NCI-H510A treated with DMSO at 0.1 percent for 48 hours (cell line): ENCODE measurements around the gene C5orf63.
"Not testable (repeated sequence)": the region's sequence is repeated elsewhere in the genome, so short reads cannot be mapped to it uniquely, and the experiment has no call there.

Experiments used
- DNase-seq: peaks from one replicate; lab custom pipeline; 2025; lab: John Stamatoyannopoulos, UW

C5orf63 gene

DNA sequence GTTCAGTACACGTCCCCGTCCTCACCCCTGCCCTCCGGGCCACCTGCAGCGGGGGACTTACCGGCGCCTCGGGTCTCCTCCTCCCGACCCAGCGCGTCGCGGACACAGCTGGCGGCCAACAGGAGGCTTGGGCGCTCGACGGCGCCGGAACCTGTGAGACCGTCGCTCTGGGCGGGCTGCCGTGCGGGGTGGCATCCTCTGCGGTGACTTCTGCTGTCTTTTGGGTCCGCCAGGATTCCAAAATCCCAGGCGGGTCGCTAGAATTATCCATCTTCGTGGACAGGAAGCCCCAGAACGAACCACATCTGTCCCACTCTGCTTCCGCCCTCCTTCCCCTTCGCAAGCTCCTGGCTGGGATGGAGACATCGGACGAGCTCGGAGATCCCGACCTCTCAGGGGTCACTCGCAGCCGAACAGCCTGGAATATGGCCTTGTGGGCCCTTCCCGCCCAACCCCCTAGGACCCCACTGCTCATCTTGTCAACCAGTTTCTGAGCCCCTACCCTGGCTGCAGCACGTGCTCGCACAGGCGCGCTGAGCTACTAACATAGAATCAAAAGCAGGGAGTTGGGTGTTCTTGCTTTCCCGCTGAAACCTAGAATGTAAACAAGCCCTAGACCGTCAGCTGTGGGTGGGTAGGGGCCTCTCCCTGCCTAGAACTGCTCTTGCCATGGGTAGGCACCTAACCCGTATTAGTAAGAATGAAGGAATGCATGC lies 42.0 kb downstream of the C5orf63 start:
- DNase-seq = peak; percentile 59

DNA sequence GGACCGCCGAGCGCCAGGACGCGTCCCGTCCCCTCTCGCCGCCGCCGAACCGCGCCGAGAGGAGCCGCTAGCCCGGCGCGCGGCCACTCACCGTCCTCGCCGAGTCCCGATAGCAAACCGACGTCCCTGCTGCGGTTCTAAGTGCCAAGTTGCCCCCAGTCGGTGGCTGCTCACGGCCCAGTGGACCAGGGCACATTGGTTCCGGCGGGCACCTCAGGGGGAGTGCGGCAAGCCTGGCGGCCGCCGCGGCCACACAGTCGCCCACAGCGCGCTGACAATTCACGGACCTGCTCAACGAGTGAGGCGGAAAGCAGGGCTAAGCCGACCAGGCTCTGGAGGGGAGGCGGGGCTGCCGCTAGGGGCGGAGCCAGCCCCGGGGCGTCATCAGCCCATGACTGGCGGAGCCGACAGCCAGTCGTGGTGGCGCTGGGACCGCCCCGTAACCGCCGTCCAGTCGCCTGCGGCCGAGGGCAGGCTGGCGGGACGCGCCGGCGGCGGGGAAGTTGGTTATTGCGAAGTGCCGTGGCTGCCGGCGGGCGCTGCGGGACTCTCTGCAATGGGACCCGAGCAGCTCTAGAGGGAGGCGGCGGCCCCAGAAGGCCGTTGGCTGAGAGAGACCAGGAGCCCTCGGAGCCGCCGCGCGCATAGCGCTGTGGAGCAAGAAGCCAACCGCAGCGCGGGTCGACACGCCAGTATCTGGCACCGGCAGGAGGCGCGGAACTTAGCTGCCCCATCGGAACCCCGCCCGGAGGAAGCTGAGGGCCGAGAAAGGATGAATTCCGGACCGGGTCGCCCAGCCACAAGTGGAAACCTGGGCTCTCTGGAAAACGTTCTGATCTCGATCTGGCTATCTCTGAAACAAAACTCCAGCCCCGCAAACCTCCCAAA lies 42.8 kb downstream of the C5orf63 start, which contains the start of gene MARCHF3:
Gene MARCHF3 (minus strand): TSS at position 300 of the 888 bp plus-strand sequence. CDS start 112,387 bp downstream, outside the sequence.
- peak; percentile 73 for DNase-seq

DNA sequence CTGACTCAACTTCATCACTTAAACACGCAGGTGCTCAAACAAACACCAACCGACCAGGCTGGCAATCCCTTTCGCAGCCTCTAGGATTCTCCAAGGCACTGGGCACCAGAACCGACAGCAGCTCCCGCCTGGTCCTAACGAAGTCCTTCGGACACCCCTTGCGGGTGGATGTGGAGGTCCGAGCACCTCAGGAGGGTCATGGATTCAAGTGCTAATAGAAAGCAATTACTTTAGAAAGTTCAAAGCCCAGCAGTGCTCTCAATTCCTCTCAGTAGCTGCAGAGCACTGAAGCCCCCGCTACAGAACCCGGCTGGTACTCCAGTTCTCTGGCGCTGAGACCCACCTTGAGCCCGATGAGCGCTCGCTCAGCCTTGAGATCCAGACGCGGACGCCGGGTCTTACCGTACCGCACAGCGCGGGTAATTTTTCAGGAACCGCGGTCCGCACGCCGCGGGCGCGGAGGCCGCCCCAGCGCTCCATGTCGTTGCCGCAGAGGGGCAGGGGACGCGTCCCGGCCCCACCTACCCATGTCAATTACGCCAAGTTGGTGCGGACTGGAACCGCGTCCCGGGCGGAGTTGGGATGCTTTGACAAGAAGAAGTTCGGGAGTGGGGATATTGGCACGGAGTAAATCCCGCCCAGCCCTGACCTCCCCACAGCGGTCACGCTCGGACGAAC lies 43.6 kb downstream of the C5orf63 start:
- DNase-seq = peak; percentile 36

DNA sequence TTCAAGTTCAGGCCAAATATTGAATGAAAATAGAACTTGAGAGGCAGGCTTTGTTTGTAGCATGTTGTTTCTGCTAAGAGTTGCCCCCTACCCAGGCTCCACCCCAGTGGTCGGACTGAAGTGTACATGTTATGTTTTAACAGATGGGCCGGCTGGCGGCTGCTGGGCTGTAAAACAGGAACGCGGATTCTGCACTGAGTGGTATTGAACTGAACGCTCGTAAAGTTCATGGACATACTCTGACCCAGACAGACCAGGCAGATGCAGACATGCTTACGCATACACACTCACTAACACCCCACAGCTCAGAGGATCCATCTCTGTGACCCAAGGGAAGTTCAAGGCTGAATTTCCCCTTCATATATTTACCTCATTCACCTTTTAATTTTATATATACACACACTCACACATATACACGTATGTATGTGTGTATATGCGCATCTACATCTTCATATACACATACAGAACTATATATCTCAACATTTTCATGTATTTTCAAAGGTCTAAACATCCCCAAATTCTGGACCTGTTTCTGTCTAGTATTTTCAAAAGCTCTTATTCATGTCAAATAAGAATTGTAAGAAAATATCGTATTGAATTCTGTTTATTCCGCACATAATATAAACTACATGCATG lies 44.4 kb downstream of the C5orf63 start:
- DNase-seq = no peak

DNA sequence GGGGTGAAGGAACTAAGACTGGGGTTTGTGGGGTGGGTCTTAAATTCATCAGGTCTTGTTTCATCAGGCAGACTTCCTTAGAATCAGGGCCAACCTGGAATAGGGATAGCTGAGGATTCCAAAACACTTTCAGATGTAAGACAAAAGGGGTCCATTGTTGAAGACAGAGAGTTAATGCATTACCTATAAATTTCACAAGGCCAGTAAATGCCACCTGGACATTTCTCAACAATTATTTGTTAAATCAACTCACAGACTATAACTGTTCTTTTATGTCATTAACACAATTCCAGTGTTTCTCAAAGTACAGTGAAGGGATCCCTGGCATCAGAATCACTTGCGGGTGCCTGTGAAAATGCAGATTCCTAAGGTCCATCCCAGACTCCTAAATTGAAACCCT lies 45.8 kb downstream of the C5orf63 start:
- DNase-seq = no peak

DNA sequence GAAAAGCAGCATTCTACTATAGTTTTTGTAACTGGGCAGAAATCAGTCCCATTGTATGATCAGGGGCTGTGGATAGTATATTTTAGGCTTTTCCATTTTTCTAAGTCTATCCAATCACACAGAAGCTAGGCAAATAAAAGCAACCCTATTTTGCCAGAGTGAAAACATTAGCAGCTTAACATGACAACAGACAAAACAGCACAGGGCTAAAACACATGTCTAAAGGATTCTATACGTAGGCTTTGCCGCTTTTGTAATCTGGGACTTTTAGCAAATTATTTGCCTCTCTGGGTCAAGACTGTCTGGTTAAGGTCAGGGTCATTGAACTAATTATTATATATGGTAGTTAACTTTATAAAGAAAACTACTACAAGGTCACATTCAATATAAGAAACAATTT lies 47.1 kb downstream of the C5orf63 start:
- DNase-seq = no peak

DNA sequence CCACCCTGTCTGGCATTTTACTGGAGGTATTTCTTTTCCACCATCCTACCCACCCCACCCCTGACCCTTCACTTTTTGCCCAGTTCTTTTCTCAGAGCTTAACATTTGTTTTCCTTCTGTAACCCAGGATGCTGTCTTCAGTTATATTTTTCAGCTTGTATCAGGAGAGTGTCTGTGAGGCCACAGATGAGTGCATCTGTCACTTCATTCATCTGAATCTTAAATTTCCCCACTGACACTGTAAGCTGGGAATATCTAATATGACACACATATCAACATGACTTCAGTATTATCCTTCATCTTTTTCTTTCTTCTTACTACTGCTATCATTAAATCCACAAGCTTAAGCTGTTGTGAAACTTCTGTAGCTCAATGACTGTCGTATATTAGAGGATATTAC lies 47.8 kb downstream of the C5orf63 start:
- no peak for DNase-seq

DNA sequence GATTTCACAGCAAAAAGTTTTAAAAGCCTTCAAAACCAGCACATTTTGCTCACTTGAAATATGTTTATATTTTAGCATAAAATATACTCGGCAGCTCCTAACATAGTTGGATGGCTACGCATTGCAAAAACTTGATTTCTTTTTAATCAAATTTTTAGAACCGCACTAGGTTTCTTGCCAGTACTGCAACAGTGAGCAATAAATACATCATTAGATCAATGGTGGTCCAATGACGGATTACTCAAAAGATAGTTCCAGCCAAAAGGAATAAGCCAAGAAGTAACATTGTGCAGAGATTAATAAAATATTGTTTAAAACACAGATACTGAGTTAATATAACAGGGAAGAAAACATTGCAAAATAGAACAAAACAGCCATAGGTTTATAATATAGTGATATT lies 48.5 kb downstream of the C5orf63 start:
- no peak for DNase-seq

DNA sequence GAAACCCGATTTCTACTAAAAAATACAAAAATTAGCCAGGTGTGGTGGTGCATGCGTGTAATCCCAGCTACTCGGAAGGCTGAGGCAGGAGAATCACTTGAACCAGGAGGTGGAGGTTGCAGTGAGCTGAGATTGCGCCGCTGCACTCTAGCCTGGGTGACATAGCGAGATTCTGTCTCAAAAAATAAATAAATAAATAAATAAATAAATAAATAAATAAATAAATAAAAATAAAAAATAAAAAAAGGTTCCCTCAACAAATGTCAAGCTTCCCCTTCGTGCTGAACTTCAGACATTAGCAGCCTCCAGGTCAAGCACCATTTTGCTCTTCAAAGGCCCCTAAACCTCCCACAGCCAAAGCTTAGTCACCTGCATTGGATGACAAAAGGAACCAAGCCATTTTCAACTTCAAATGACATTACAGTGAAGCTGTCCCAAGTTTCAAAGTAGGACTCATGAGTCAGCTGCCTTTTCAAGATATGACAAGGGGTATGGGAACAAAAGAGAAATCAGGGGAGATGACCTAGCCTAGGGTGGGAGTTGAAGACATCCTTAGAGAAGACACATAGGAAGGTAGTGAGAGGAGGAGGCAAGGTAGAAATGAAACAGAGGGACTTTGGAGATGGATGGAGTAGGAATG lies 49.6 kb downstream of the C5orf63 start:
- not testable (repeated sequence) for DNase-seq

DNA sequence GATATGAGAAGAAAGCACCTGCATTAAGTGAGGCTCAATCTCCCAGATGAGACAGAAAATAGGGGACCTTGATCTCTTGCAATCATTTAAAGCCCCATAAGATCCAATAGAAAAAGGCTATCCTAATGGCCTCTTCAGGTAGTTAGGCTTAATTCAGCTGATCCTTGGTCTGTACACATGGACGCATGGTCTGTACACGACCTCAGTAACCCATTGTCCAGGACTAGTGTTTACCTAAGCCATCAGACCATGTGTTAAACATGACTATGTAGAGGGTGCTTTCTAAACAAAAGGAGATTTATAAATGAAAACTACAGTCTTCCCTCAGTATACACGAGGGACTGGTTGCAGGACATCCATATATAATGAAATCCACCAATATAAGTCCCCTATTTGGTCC lies 50.5 kb downstream of the C5orf63 start:
- no peak for DNase-seq

DNA sequence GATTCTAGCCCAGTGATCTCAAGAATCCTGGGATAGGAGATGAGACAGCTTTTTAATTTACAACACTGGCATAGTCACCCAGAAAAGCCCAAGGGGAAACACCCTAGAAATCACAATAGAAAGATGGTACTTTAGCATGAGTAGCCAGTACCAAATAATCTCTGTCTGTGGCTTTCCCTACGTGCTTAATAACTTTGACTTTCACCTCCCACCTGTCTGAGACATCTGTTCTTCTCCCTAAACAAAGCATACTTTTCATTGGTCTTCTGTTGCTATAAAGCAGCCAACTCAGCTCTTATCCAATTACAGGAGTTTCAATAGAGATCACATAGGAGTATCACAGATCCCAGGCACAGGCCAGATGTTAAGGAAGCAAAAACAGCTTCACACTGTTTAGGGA lies 53.4 kb downstream of the C5orf63 start:
- peak; percentile 41 for DNase-seq

DNA sequence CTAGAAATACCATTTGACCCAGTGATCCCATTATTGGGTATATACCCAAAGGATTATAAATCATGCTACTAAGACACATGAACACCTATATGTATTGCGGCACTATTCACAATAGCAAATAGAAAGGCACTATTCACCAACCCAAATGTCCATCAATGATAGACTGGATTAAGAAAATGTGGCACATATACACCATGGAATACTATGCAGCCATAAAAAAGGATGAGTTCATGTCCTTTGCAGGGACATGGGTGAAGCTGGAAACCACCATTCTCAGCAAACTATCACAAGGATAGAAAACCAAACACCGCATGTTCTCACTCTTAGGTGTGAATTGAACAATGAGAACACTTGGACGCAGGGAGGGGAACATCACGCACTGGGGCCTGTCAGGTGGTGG lies 56.6 kb downstream of the C5orf63 start:
- DNase-seq = not testable (repeated sequence)

DNA sequence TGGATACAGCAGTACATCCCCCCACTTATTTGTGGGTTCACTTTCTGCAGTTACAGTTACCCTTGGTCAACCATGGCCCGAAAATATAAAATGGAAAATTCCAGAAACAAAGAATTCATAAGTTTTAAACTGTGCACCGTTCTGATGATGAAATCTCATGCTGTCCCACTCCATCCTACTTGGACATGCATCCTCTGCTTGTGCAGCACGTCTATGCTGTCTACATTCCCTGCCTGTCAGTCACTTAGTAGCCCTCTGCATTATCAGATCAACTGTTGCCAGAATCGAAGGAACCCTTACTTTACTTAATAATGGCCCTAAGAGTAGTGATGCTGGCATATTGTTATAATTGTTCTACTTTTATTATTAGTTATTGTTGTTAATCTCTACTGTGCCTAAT lies 57.6 kb downstream of the C5orf63 start:
- no peak for DNase-seq

DNA sequence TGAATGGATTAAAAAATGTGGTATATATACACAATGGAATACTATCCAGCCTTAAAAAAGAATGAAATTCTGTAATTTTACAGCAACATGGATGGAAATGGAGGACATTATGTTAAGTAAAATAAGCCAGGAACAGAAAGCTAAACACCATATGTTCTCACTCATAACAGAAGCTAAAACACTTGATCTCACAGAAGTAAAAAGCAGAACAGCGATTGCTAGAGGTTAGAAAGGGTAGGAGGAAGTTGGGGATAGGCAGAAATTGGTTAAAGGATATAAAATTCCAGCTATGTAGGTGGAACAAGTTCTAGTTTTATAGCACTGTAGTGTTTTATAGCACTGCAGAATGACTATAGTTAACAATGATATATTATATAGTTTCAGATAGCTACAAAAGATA lies 58.7 kb downstream of the C5orf63 start:
- no peak for DNase-seq

DNA sequence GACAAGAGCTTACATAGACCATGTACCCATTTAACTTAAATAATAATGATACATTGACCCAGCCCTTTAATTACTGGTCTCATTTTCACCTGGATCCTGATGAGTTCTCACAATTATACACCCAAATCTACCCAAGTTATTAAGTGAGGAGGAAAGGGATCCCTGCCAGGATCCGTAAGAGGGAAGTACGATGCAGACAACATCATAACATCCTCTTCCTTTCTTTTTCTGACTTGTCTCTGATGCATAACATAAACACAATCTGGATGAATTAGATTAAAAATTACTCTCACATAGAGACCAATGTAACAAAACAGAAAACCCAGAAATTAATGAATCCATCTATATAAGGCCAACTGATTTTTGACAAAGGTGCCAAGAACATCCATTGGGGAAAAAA lies 59.9 kb downstream of the C5orf63 start:
- no peak for DNase-seq

DNA sequence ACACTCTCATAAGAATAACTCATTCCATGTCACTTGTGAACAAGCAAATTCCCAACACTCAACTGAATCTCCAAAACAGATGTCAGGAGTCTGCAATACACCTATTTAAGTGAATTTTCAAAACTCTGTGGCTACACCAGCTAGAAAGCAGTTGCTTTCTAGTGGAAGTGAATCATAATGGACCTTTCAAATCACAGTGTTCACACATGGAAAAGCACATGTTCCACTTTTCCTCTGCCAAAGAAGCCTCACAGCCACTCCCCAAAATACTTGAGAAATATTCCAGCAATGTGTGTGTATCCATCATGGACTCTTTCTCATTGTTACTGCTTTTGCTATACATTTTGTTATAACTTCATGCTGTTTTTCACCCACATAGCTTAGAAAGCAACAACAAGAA lies 60.4 kb downstream of the C5orf63 start:
- no peak for DNase-seq

DNA sequence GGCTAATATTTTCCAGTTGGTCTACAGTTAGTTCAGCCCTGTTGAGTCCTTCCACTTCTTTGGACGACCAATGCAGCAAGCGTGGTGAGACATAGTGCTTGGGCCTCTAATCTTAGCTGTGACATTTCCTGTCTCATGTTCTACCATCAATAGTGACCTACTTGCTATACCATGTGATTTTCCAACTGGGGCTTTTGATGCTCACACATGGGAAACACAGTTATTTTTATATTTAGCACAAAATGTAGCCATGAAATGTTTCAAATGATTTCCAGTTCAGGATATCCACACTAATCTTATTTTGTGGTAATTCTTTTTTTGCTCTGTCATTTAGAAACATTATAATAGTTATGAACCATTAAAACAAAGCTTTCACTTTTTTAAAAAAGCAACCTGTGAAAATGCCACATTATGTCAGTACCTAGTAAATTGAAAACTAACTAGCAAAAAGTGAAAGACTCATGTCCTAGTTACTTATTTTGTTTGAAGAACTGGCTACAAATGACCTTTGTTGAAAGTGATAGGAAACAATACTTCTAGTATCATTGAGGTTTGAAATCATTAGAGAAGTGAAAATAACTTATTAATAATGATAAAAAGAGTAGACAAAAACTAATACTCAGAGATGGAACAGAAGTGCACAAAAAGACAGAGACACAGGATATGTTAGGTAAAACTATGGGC lies 61.2 kb downstream of the C5orf63 start:
- DNase-seq = no peak

DNA sequence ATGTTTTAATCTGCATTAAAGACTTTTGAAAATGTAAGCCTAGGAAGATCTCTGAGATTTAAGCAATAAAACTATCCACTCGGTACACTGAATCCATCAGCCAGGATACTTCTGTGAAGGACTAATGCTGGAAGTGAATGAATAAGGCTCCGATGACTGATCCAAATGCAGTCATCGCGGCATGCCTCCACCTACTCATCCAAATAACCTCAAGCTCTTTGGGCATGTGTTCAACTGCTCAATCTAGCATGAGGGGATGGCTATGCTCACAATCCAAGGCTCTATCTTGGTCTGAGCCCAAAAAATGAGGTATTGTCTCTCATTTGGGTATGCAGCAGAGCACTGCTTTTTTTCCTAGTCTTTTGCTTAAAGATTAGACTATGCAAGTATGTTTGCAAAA lies 62.1 kb downstream of the C5orf63 start:
- DNase-seq = no peak

DNA sequence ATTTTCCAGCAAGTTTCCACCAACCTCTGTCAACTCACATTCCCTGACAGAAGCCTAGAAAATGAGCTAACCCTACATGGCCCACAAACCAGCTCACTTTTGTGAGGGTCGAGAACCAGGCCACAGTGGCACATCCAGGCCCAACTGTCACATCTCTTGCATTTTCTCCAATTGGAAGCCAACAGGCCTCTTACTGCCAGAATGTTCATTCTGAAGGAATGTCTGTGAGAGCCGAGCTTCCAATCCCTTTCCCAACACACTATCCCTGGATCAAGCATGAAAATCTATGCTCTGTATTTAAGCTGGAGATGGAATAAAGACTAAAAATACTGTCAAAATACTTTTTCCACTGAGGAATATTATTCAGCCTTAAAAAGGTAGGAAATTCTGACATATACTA lies 62.9 kb downstream of the C5orf63 start:
- DNase-seq = no peak

DNA sequence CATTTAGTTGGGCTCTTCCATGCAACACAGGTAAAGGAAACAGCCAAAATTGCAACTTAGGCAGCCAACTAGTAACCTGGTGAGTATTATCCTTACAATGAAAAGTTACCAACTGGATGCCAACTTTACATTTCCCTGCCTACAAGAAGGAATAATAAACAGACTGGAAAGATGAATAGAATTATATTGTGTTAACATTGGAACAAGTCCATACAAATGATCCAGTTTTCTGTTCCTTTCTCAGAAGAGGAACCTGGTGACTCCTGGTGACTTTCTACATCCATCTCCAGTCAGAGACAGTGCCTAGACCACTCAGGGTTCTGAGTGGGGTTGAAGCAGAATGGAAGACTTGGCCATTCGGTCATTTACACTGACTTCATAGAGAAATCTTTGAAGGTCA lies 63.5 kb downstream of the C5orf63 start:
- DNase-seq = no peak

DNA sequence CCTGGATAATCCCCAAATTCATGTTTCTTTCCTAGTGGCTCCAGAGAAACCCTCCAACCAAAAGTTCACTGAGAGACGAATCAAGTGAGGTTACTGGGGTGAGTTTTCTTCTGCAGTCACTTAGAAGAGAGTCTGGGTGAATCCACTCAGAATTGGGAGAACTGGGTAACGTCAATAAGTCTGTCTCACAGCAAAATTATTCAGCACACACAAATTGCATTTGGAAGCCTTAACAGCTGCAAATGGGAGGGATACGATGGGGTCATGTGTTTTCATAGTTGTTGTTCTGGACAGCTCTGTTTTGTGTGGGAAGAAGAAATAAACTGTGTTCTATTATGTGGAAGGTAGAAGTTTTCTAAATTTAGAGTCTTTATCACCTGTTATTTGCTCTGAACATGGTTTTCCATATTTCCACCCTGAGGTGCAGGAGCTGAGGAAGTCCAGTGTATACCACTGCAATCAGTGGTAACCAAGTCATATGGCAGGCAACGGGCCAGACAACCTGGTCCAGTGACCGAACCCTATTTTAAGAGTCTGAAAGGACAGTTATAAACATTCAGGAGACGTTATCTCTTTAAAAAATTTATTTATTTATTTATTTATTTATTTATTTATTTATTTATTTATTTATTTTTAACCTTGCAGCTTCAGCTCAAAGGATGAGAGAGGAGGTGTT lies 64.9 kb downstream of the C5orf63 start:
- no peak for DNase-seq
